Prostate gland (tissue), 2 donors: ENCODE results near the gene RNF167. TPM values are rescaled to one million over a fixed set of nuclear protein-coding genes. Genes with fewer than 3 reads are reported as not detected.
A peak's percentile ranks its signal among the peaks of the same experiment; 100 is the strongest.

Experiments
- DNase-seq: peaks from one replicate; pipeline ENCODE4 v3.0.0-alpha.2; 2019; ENCODE audit warnings: low spot score
- H3K27ac ChIP-seq, 2 donors: fragments of 200-600 bp; sonication (generic); 2 replicates each; pipeline ENCODE4 v1.5.1; 2017 to 2019
- H3K27me3 ChIP-seq: fragments of 200-600 bp; sonication (generic); replicated peaks from 2 replicates; pipeline ENCODE4 v1.5.1; 2019; ENCODE audit not compliant: insufficient read depth
- H3K36me3 ChIP-seq, 2 donors: fragments of 200-600 bp; sonication (generic); 1 replicate in 1 of 2; 2 replicates in 1 of 2; pipeline versions ENCODE4 v1.5.1 to v1.8.1; 2017 to 2019
- H3K4me1 ChIP-seq: fragments of 200-600 bp; sonication (generic); replicated peaks from 2 replicates; pipeline ENCODE4 v1.5.1; 2019
- H3K4me3 ChIP-seq, 2 donors: fragments of 200-600 bp; sonication (generic); 2 replicates each; pipeline ENCODE4 v1.5.1; 2017 to 2019
- H3K9me3 ChIP-seq: fragments of 200-600 bp; sonication (generic); 2 replicates; pipeline ENCODE4 v1.5.1; 2017
- CTCF ChIP-seq, 4 experiments: fragments of 200-600 bp in 2 of 4; fragments of 450-650 bp in 2 of 4; sonication (generic) in 2 of 4; IDR thresholded peaks; 1 replicate in 3 of 4; 2 replicates in 1 of 4; pipeline ENCODE4 v1.5.1; 2016 to 2019; ENCODE audit warnings: antibody characterized with exemption in 4 of 4, mild to moderate bottlenecking in 2 of 4, moderate library complexity in 2 of 4
- POLR2A ChIP-seq: fragments of 450-650 bp; IDR thresholded peaks from one replicate; pipeline ENCODE4 v1.6.1; 2016; ENCODE audit warnings: antibody characterized with exemption, mild to moderate bottlenecking
- POLR2AphosphoS5 ChIP-seq: sonication (generic); formaldehyde crosslinking; IDR thresholded peaks from one replicate; pipeline ENCODE4 v1.6.1; 2017; ENCODE audit warnings: antibody characterized with exemption
- WGBS: methylation state at CpG from one replicate; pipeline ENCODE4 v1.1.5; 2018; 5-methylcytosine and 5-hydroxymethylcytosine counted together
- intact Hi-C: fragments of 100-400 bp; cut with DNase I; formaldehyde crosslinking; loops from one replicate; pipeline ENCODE4 v1.14.2; 2022
- total RNA-seq, 2 donors: library from RNA; depleted of rRNA; stranded (reverse); fragments of >200 nt; gene quantifications; one replicate each; pipeline ENCODE4 v1.1.0, GENCODE V29; 2016

RNF167 gene
- total RNA-seq, 2 donors from 2014 or later = 78.7 to 138 TPM

DNA sequence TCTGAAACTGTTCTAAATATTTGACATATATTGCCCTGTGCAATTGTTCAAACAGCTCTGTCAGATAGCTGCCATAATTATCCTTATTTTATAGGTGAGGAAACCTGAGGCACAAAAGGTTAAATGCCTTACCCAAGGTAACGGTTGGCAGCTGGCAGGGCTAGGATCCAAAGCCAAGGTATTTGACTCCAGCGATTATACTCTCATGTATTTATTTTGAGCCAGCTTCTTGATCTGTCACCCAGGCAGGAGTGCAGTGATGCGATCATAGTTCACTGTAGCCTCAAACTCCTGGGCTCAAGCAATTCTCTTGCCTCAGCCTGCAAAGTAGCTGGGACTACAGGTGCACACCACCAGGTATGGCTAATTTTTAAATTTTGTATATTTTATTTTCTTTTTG is 18.0 kb downstream of the RNF167 start:
- no peak for DNase-seq
- Histone ChIP-seq H3K36me3 (peaks cover 0 to 9% of the 10 kb centered on the region in 2 donors), H3K4me1 (no peaks in the 10 kb centered on the region), H3K9me3 (no peaks in the 10 kb centered on the region), H3K4me3 (no peak overlapping the region), H3K27ac (no peak overlapping the region), H3K27me3 (no peaks in the 10 kb centered on the region)
- TF ChIP-seq POLR2AphosphoS5 = no peak
- TF ChIP-seq CTCF (IDR thresholded peaks at IDR 0.05) = no peak
- TF ChIP-seq POLR2A = no peak
- intact Hi-C loops = no loop called here
- 45% methylated on average over 3 of the region's 3 CpGs for WGBS

GRCh38 chr17:4959261-4959965 is 19.3 kb downstream of the RNF167 start:
- H3K4me1 ChIP-seq = no peaks in the 10 kb centered on the region
- no peaks in the 10 kb centered on the region for H3K27me3 ChIP-seq
- H3K36me3 ChIP-seq = peaks cover 0 to 9% of the 10 kb centered on the region in 2 donors
- H3K9me3 ChIP-seq = no peaks in the 10 kb centered on the region
- intact Hi-C loops = no loop called here
- TF ChIP-seq POLR2AphosphoS5 (no peak), CTCF (IDR thresholded peaks at IDR 0.05) (no peak), POLR2A (no peak)
- no peak overlapping the region for H3K27ac ChIP-seq
- DNase-seq = no peak
- no peak overlapping the region for H3K4me3 ChIP-seq
- WGBS = 88% methylated on average over 17 of the region's 18 CpGs

GRCh38 chr17:4960279-4960922 is 20.3 kb downstream of the RNF167 start:
- Histone ChIP-seq H3K27ac (no peak overlapping the region), H3K36me3 (peaks cover 0 to 9% of the 10 kb centered on the region in 2 donors), H3K9me3 (no peaks in the 10 kb centered on the region), H3K27me3 (no peaks in the 10 kb centered on the region), H3K4me1 (no peaks in the 10 kb centered on the region), H3K4me3 (no peak overlapping the region)
- 83% methylated on average over 9 of the region's 9 CpGs for WGBS
- DNase-seq = no peak
- TF ChIP-seq POLR2AphosphoS5 (no peak), POLR2A (no peak), CTCF (IDR thresholded peaks at IDR 0.05) (no peak)
- intact Hi-C loops = no loop called here

DNA sequence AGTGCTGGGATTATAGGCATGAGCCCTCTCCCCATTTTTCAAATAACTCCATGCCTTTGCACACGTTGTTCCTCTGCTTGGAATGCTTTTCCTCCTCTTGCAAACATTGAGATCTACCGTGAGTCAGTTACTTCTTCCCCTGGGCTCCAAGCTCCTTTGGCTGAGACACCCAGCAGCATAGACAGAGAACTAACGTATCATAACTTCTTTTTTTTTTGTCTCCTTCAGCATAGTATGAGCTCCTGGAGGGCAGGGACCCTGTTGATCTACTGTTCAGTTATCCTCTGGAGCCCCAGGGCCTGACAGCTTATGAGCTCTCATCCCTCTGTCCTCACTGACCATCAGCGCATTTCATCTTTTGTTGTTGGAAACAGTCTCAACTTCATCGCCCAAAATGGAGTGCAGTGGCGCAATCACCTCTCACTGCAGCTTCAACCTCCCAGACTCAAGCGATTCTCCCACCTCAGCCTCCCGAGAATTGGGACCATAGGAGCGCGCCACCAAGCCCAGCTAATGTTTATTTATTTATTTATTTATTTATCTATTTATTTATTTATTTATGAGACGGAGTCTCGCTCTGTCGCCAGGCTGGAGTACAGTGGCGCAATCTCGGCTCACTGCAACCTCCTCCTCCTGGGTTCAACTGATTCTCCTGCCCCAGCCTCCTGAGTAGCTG is 25.4 kb downstream of the RNF167 start:
- no peak for DNase-seq
- Histone ChIP-seq H3K9me3 (no peaks in the 10 kb centered on the region), H3K27me3 (no peaks in the 10 kb centered on the region), H3K36me3 (peaks cover 0 to 8% of the 10 kb centered on the region in 2 donors), H3K4me3 (no peak overlapping the region), H3K27ac (peak overlapping the region in 1 of 2 donors; percentile 96), H3K4me1 (peaks cover 12% of the 10 kb centered on the region)
- no peak for TF ChIP-seq POLR2AphosphoS5
- TF ChIP-seq CTCF (IDR thresholded peaks at IDR 0.05) = no peak
- TF ChIP-seq POLR2A = no peak
- intact Hi-C loops = no loop called here
- WGBS = 95% methylated on average over 15 of the region's 15 CpGs
